Pancreas (tissue), 8 donors: ENCODE measurements around the gene ZSCAN12. TPM values are rescaled to one million over a fixed set of nuclear protein-coding genes. Genes with fewer than 3 reads are reported as not detected.

Experiments used
- polyA plus RNA-seq, 2 donors: library from polyadenylated mRNA; stranded (reverse); fragments of 200-250 nt; gene quantifications; one replicate each; pipeline ENCODE4 v1.2.3, GENCODE V29; 2013
- total RNA-seq, 6 donors: library from RNA; stranded (reverse); fragmentation: NEBNext Ultra II Directional in 4 of 6; extraction: Animal tissue kit (Norgen Biotek cat#: 25700) in 4 of 6; gene quantifications; one replicate each; pipeline versions ENCODE4 v1.2.1 to v1.2.4, GENCODE V29; 2021 to 2023
- donor health status: healthy with polysubstance abuse.
- donor health status: DM: no; HTN: no; CAD: no; lungs with moderate emphysema.
- donor health status: DM: no; HTN: no; CAD: no.
- donor health status: Bipolar disorder and iron deficiency.
- donor health status: DM: yes; HTN: yes; CAD: no.
- donor health status: DM: no; HTN: no; CAD: no.
- donor health status: DM: no; HTN: no; CAD: no.
- donor health status: DM: yes; HTN: yes; CAD: no.

Gene ZSCAN12
- total and polyA plus RNA-seq, 8 donors = 0.80 to 4.4 (median 2.4) TPM

Other genes starting within 250 kb of the ZSCAN12 start
- gene ZSCAN9, start 174.5 kb downstream of the ZSCAN12 start, total RNA-seq = 1 to 10 TPM; 3.5 to 8.5 (median 4.6) TPM
- gene ZSCAN9, start 174.5 kb downstream of the ZSCAN12 start, polyA plus RNA-seq = 10 to 100 TPM in 1 of 2 donors, 1 to 10 TPM in 1; 7.9 to 15.0 TPM
- 1 to 10 TPM; 1.4 to 3.4 (median 1.8) TPM for gene ZKSCAN4, start 147.5 kb downstream of the ZSCAN12 start, total RNA-seq
- 1 to 10 TPM; 2.0 to 2.6 TPM for gene ZKSCAN4, start 147.5 kb downstream of the ZSCAN12 start, polyA plus RNA-seq
- gene NKAPL, start 140.4 kb downstream of the ZSCAN12 start, total RNA-seq = under 1 TPM; 0.28 to 0.81 (median 0.51) TPM
- 1 to 10 TPM in 1 of 2 donors, under 1 TPM in 1; 0.80 to 1.5 TPM for gene NKAPL, start 140.4 kb downstream of the ZSCAN12 start, polyA plus RNA-seq
- 1 to 10 TPM; 3.6 to 7.6 (median 5.9) TPM for gene ZSCAN26, start 132.6 kb downstream of the ZSCAN12 start, total RNA-seq
- 10 to 100 TPM in 1 of 2 donors, 1 to 10 TPM in 1; 6.8 to 11.7 TPM for gene ZSCAN26, start 132.6 kb downstream of the ZSCAN12 start, polyA plus RNA-seq
- gene PGBD1, start 118.2 kb downstream of the ZSCAN12 start, total RNA-seq = 1 to 10 TPM in 2 of 6 donors, under 1 TPM in 4; 0.60 to 1.5 (median 0.83) TPM
- gene PGBD1, start 118.2 kb downstream of the ZSCAN12 start, polyA plus RNA-seq = 1 to 10 TPM; 2.2 to 3.1 TPM
- 10 to 100 TPM in 1 of 6 donors, 1 to 10 TPM in 5; 4.4 to 13.2 (median 7.4) TPM for gene ZSCAN31, start 63.6 kb downstream of the ZSCAN12 start, total RNA-seq
- gene ZSCAN31, start 63.6 kb downstream of the ZSCAN12 start, polyA plus RNA-seq = 10 to 100 TPM in 1 of 2 donors, 1 to 10 TPM in 1; 6.3 to 10.5 TPM
- gene ZKSCAN3, start 49.8 kb downstream of the ZSCAN12 start, total RNA-seq = 1 to 10 TPM; 1.5 to 5.0 (median 2.1) TPM
- gene ZKSCAN3, start 49.8 kb downstream of the ZSCAN12 start, polyA plus RNA-seq = 1 to 10 TPM; 1.2 to 1.6 TPM
- gene ZSCAN23, start 43.7 kb upstream of the ZSCAN12 start, total RNA-seq = 1 to 10 TPM in 5 of 6 donors, under 1 TPM in 1; 0.75 to 3.3 (median 1.1) TPM
- under 1 TPM; 0.42 to 0.89 TPM for gene ZSCAN23, start 43.7 kb upstream of the ZSCAN12 start, polyA plus RNA-seq
- not detected for gene GPX6, start 116.0 kb upstream of the ZSCAN12 start, total RNA-seq
- not detected for gene GPX6, start 116.0 kb upstream of the ZSCAN12 start, polyA plus RNA-seq
- gene GPX5, start 126.1 kb upstream of the ZSCAN12 start, total RNA-seq = not detected
- not detected for gene GPX5, start 126.1 kb upstream of the ZSCAN12 start, polyA plus RNA-seq